K562 (cell line): ENCODE measurements around the gene KRT4. TPM values are rescaled to one million over a fixed set of nuclear protein-coding genes. Genes with fewer than 3 reads are reported as not detected.
A peak's percentile ranks its signal among the peaks of the same experiment; 100 is the strongest.

Source experiments
- BRD9 ChIP-seq: fragments of 450-650 bp; IDR thresholded peaks from 2 replicates; pipeline ENCODE4 v1.6.1; 2018; ENCODE audit warnings: low read depth; ENCODE audit not compliant: partially characterized antibody
- CBX8 ChIP-seq: fragments of 200-600 bp; sonication (generic); IDR thresholded peaks from 2 replicates; pipeline ENCODE4 v1.6.1; 2012; ENCODE audit warnings: borderline replicate concordance, mixed run types, low read depth, mild to moderate bottlenecking, moderate library complexity, mixed read lengths, low read length, control low read depth, inconsistent platforms; ENCODE audit not compliant: poor library complexity, severe bottlenecking; ENCODE audit errors: extremely low read depth
- CCNT2 ChIP-seq: IDR thresholded peaks from 2 replicates; pipeline ENCODE4 v1.6.1; 2011; ENCODE audit warnings: borderline replicate concordance, low read depth, mild to moderate bottlenecking, moderate library complexity, mixed read lengths, low read length; ENCODE audit not compliant: insufficient read length; ENCODE audit errors: extremely low read depth
- HDAC1 ChIP-seq, 2 experiments: fragments of 450-650 bp; IDR thresholded peaks; 2 replicates each; pipeline ENCODE4 v1.6.1; 2016 to 2017; ENCODE audit warnings: inconsistent platforms in 1 of 2, mild to moderate bottlenecking in 1 of 2, moderate library complexity in 1 of 2
- ILK ChIP-seq: fragments of 450-650 bp; IDR thresholded peaks from 2 replicates; pipeline ENCODE4 v1.6.1; 2016; ENCODE audit warnings: missing genetic modification characterization, low read depth, mild to moderate bottlenecking, missing compliant biosample characterization, moderate library complexity, borderline replicate concordance
- PYGO2 ChIP-seq: fragments of 450-650 bp; IDR thresholded peaks from 2 replicates; pipeline ENCODE4 v1.6.1; 2016; ENCODE audit warnings: mild to moderate bottlenecking, missing genetic modification characterization, moderate library complexity, missing compliant biosample characterization
- SP2 ChIP-seq: IDR thresholded peaks from 2 replicates; pipeline ENCODE4 v1.6.1; 2011; ENCODE audit warnings: mild to moderate bottlenecking, low read depth, low read length, moderate library complexity; ENCODE audit not compliant: poor library complexity, severe bottlenecking; ENCODE audit errors: extremely low read depth
- TCF3 ChIP-seq: sonication (generic); formaldehyde crosslinking; IDR thresholded peaks from 2 replicates; pipeline ENCODE4 v1.4.0; 2020; ENCODE audit warnings: mild to moderate bottlenecking, missing genetic modification reagents
- ZFP30 ChIP-seq: fragments of 250-450 bp; sonication (Bioruptor Pico); IDR thresholded peaks from 2 replicates; pipeline ENCODE4 v1.8.0; 2022; ENCODE audit warnings: moderate library complexity, mild to moderate bottlenecking, inconsistent platforms, borderline replicate concordance
- ZNF764 ChIP-seq: fragments of 250-450 bp; sonication (Bioruptor Pico); IDR thresholded peaks from 2 replicates; pipeline ENCODE4 v1.4.0; 2020; ENCODE audit warnings: low read depth, mild to moderate bottlenecking, moderate library complexity
- ZNF77 ChIP-seq: fragments of 250-450 bp; sonication (Bioruptor Pico); IDR thresholded peaks from 2 replicates; pipeline ENCODE4 v1.5.0; 2020
- polyA plus RNA-seq, 8 experiments: library from polyadenylated mRNA; depleted of rRNA in 4 of 8; stranded (reverse) in 5 of 8; unstranded in 3 of 8; fragments of >200 nt; fragmentation: Nextera tagmentation in 2 of 8; fragmentation: Illumina TruSeq in 1 of 8; extraction: Ambion mirVana in 2 of 8; extraction: Trizol in 1 of 8; gene quantifications; 2 replicates each; pipeline versions ENCODE4 v1.2.1 to v1.2.3, GENCODE V29; 2011 to 2014; ENCODE audit warnings: inconsistent platforms in 1 of 8, missing spikeins in 1 of 8
- total RNA-seq, 7 experiments: library from RNA; depleted of rRNA in 6 of 7; stranded (reverse); fragments of >200 nt in 6 of 7; fragmentation: Illumina TruSeq in 2 of 7; extraction: Trizol in 2 of 7; gene quantifications; 2 replicates each; pipeline versions ENCODE4 v1.2.1 to v1.2.3, GENCODE V29; 2011 to 2021; ENCODE audit warnings: low replicate concordance in 1 of 7
- TF ChIP-seq, protein P1 (sequence below): fragments of 450-650 bp; IDR thresholded peaks from one replicate; pipeline ENCODE4 v1.6.1; 2018; ENCODE audit warnings: mild to moderate bottlenecking, moderate library complexity; ENCODE audit not compliant: partially characterized antibody
- TF ChIP-seq, protein P2 (sequence below), 2 experiments: IDR thresholded peaks; 2 replicates each; pipeline ENCODE4 v1.6.1; 2012; ENCODE audit warnings: improper control_type of control experiment in 2 of 2, low read depth in 2 of 2, low read length in 2 of 2, borderline replicate concordance in 1 of 2
- TF ChIP-seq, protein P3 (sequence below): fragments of 450-650 bp; formaldehyde crosslinking; IDR thresholded peaks from 2 replicates; pipeline ENCODE4 v1.4.0; 2020; ENCODE audit warnings: mild to moderate bottlenecking, mixed read lengths
- TF ChIP-seq, protein P4 (sequence below): sonication (generic); formaldehyde crosslinking; IDR thresholded peaks from 2 replicates; pipeline ENCODE4 v1.8.0; 2022; ENCODE audit warnings: missing genetic modification reagents, mild to moderate bottlenecking, borderline replicate concordance
- TF ChIP-seq, protein P5 (sequence below): fragments of 250-450 bp; sonication (Bioruptor Pico); IDR thresholded peaks from 2 replicates; pipeline ENCODE4 v1.5.0; 2021

KRT4 gene
- total and polyA plus RNA-seq, 9 of the 15 experiments (the other 6 are each of a cell fraction or from before 2014, with no cell fraction given): not detected

DNA sequence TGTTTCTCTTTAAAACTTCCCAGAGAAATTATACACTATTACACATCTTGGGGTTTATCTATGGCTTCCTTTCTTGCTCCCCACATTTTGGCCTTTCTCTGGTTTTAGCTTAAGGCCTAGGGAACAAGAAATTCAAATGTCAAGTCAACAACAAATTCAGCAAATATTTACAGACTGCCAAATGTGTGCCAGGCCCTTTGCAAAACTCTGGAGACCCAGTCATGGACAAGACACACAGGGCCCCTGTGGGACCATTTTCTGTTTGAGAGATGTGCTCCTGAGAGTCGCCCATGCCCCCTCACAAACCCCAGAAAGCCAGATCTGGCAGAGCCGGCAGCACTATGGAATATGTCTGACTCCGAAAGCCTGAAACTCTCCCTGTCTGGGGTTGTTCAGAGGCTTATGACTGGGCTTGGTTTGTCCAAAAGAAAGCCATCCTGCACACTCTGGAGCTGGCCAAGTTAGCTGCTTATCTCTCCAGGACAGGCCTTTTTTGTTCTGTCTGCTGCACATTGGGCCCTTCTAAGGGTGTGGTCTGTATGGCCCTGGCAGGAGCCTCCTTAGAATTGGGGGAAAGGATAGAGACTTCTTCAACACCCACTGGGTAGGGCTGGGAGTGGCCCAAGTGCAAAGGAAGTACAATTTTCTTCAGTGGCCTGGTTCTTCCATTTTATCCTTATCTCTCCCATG lies 16.9 kb downstream of the KRT4 start (continued):
- TF ChIP-seq TCF3: peak; percentile 94
- TF ChIP-seq CBX8: no peak
- TF ChIP-seq, protein P1, sequence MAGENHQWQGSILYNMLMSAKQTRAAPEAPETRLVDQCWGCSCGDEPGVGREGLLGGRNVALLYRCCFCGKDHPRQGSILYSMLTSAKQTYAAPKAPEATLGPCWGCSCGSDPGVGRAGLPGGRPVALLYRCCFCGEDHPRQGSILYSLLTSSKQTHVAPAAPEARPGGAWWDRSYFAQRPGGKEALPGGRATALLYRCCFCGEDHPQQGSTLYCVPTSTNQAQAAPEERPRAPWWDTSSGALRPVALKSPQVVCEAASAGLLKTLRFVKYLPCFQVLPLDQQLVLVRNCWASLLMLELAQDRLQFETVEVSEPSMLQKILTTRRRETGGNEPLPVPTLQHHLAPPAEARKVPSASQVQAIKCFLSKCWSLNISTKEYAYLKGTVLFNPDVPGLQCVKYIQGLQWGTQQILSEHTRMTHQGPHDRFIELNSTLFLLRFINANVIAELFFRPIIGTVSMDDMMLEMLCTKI: no peak
- TF ChIP-seq, protein P2, sequence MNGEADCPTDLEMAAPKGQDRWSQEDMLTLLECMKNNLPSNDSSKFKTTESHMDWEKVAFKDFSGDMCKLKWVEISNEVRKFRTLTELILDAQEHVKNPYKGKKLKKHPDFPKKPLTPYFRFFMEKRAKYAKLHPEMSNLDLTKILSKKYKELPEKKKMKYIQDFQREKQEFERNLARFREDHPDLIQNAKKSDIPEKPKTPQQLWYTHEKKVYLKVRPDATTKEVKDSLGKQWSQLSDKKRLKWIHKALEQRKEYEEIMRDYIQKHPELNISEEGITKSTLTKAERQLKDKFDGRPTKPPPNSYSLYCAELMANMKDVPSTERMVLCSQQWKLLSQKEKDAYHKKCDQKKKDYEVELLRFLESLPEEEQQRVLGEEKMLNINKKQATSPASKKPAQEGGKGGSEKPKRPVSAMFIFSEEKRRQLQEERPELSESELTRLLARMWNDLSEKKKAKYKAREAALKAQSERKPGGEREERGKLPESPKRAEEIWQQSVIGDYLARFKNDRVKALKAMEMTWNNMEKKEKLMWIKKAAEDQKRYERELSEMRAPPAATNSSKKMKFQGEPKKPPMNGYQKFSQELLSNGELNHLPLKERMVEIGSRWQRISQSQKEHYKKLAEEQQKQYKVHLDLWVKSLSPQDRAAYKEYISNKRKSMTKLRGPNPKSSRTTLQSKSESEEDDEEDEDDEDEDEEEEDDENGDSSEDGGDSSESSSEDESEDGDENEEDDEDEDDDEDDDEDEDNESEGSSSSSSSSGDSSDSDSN (IDR thresholded peaks at IDR 0.05; ENCODE audit: borderline replicate concordance in 1 of 2, low read depth in 2 of 2, low read length in 2 of 2): peak in 1 of 2 experiments; percentile 93; a peak in 2 of 4 replicates
- TF ChIP-seq, protein P3, sequence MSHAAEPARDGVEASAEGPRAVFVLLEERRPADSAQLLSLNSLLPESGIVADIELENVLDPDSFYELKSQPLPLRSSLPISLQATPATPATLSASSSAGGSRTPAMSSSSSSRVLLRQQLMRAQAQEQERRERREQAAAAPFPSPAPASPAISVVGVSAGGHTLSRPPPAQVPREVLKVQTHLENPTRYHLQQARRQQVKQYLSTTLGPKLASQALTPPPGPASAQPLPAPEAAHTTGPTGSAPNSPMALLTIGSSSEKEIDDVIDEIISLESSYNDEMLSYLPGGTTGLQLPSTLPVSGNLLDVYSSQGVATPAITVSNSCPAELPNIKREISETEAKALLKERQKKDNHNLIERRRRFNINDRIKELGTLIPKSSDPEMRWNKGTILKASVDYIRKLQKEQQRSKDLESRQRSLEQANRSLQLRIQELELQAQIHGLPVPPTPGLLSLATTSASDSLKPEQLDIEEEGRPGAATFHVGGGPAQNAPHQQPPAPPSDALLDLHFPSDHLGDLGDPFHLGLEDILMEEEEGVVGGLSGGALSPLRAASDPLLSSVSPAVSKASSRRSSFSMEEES: no peak
- TF ChIP-seq BRD9: no peak
- no peak for TF ChIP-seq ZFP30 (CRISPR knock-in tag)
- TF ChIP-seq ZNF77 (CRISPR knock-in tag): no peak
- no peak for TF ChIP-seq ILK
- TF ChIP-seq ZNF764 (CRISPR knock-in tag): no peak
- TF ChIP-seq SP2: no peak
- peak in 1 of 2 experiments; percentile 56; a peak in 1 of 4 replicates for TF ChIP-seq HDAC1 (IDR thresholded peaks at IDR 0.05)
- TF ChIP-seq, protein P4, sequence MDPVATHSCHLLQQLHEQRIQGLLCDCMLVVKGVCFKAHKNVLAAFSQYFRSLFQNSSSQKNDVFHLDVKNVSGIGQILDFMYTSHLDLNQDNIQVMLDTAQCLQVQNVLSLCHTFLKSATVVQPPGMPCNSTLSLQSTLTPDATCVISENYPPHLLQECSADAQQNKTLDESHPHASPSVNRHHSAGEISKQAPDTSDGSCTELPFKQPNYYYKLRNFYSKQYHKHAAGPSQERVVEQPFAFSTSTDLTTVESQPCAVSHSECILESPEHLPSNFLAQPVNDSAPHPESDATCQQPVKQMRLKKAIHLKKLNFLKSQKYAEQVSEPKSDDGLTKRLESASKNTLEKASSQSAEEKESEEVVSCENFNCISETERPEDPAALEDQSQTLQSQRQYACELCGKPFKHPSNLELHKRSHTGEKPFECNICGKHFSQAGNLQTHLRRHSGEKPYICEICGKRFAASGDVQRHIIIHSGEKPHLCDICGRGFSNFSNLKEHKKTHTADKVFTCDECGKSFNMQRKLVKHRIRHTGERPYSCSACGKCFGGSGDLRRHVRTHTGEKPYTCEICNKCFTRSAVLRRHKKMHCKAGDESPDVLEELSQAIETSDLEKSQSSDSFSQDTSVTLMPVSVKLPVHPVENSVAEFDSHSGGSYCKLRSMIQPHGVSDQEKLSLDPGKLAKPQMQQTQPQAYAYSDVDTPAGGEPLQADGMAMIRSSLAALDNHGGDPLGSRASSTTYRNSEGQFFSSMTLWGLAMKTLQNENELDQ: no peak
- TF ChIP-seq CCNT2: peak; percentile 54
- TF ChIP-seq, protein P5, sequence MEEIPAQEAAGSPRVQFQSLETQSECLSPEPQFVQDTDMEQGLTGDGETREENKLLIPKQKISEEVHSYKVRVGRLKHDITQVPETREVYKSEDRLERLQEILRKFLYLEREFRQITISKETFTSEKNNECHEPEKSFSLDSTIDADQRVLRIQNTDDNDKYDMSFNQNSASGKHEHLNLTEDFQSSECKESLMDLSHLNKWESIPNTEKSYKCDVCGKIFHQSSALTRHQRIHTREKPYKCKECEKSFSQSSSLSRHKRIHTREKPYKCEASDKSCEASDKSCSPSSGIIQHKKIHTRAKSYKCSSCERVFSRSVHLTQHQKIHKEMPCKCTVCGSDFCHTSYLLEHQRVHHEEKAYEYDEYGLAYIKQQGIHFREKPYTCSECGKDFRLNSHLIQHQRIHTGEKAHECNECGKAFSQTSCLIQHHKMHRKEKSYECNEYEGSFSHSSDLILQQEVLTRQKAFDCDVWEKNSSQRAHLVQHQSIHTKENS (CRISPR knock-in tag): no peak
- TF ChIP-seq PYGO2: no peak
